HK-2 (cell line): Measurements from ENCODE around the gene SF3B3.
"Not testable (repeated sequence)": the region's sequence is repeated elsewhere in the genome, so short reads cannot be mapped to it uniquely, and the experiment has no call there.

ENCODE experiments used
- DNase-seq: peaks from one replicate; pipeline ENCODE4 v3.0.0-alpha.2; 2018; ENCODE audit not compliant: unreplicated experiment

SF3B3 gene

DNA sequence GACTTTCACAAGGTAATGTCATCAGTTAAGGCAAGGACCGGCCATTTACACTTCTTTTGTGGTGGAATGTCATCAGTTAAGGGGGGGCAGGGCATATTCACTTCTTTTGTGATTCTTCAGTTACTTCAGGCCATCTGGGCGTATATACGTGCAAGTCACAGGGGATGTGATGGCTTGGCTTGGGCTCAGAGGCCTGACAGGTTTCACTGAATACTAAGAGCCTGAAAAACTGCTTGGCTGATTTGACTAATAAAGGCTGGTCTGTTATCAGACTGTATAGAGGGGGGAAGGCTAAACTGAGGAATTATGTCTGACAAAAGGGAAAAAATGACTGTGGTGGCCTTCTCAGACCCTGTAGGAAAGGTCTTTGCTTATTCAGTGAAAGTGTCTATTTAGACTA lies 98.2 kb downstream of the SF3B3 start:
- DNase-seq: not testable (repeated sequence)
